GM12878 (cell line): ENCODE results near the gene FAM117B. TPM values are rescaled to one million over a fixed set of nuclear protein-coding genes. Genes with fewer than 3 reads are reported as not detected.

ENCODE experiments used
- ATAC-seq: fragments of 200-7000 bp; cut with Tn5 transposase; 3 replicates; pipeline ENCODE4 v1.9.1; 2020; ENCODE audit warnings: mild to moderate bottlenecking, moderate library complexity
- BruUV-seq: library from RNA; stranded (reverse); fragments of 400-500 nt; replicated peaks from 2 replicates; lab custom pipeline; 2021; lab: Mats Ljungman, UMichigan
- CTCF ChIA-PET: fragments of 300-600 bp; sonication (Branson Sonifier 250); formaldehyde crosslinking; extraction: SDS; loops from one replicate; lab custom pipeline; 2021; ENCODE audit warnings: inconsistent platforms; lab: Yijun Ruan, JAX
- POLR2A ChIA-PET: fragments of 350-600 bp; formaldehyde crosslinking; extraction: SDS; loops from one replicate; lab custom pipeline; 2021; ENCODE audit warnings: inconsistent platforms; lab: Charles Lee
- RAD21 ChIA-PET: fragments of 300-600 bp; sonication (Branson Sonifier 250); formaldehyde crosslinking; loops from one replicate; lab custom pipeline; 2023; ENCODE audit warnings: antibody characterized with exemption; ENCODE audit not compliant: unreplicated experiment; lab: Charles Lee
- SMC1A ChIA-PET: fragments of 300-600 bp; sonication (Branson Sonifier 250); formaldehyde crosslinking; loops from one replicate; lab custom pipeline; 2023; ENCODE audit not compliant: unreplicated experiment, uncharacterized antibody; lab: Charles Lee
- DNase-seq: peaks from one replicate; pipeline ENCODE4 v3.0.0-alpha.2; 2011; ENCODE audit warnings: low read depth, low spot score
- FAIRE-seq: peaks from 3 replicates; lab custom pipeline; 2011; peaks lifted over from hg19 to GRCh38; lab: Jason Lieb, UNC
- H2AFZ ChIP-seq: 2 replicates; pipeline ENCODE4 v1.6.0; 2011; ENCODE audit warnings: low read depth, low read length, control low read depth; ENCODE audit not compliant: control insufficient read depth
- H3K27ac ChIP-seq: 2 replicates; pipeline ENCODE4 v1.5.1; 2011; ENCODE audit warnings: control low read depth; ENCODE audit not compliant: control insufficient read depth, insufficient read depth
- H3K27me3 ChIP-seq, 2 experiments: replicated peaks in 1 of 2; 2 replicates each; pipeline versions ENCODE4 v1.6.0 to v1.6.1; 2011; ENCODE audit warnings: low read length in 1 of 2; ENCODE audit not compliant: control insufficient read depth in 2 of 2, insufficient read depth in 2 of 2
- H3K36me3 ChIP-seq, 2 experiments: 2 replicates each; pipeline ENCODE4 v1.5.1; 2011; ENCODE audit warnings: low read length in 1 of 2; ENCODE audit not compliant: control insufficient read depth in 2 of 2, insufficient read depth in 2 of 2
- H3K4me1 ChIP-seq: 2 replicates; pipeline ENCODE4 v1.6.1; 2011; ENCODE audit warnings: mild to moderate bottlenecking, low read length, moderate library complexity, mixed read lengths; ENCODE audit not compliant: control insufficient read depth, insufficient read depth
- H3K4me2 ChIP-seq: 2 replicates; pipeline ENCODE4 v1.6.0; 2011; ENCODE audit warnings: control low read depth; ENCODE audit not compliant: control insufficient read depth, insufficient read depth
- H3K4me3 ChIP-seq: fragments of 200-600 bp; sonication (generic); 2 replicates; pipeline ENCODE4 v1.5.1; 2016
- H3K79me2 ChIP-seq: 2 replicates; pipeline ENCODE4 v1.6.0; 2011; ENCODE audit warnings: low read length; ENCODE audit not compliant: control insufficient read depth, insufficient read depth
- H3K9ac ChIP-seq: 2 replicates; pipeline ENCODE4 v1.8.0; 2011; ENCODE audit warnings: low read length, control low read depth, mixed read lengths; ENCODE audit not compliant: control insufficient read depth, insufficient read depth
- H3K9me3 ChIP-seq: replicated peaks from 3 replicates; pipeline ENCODE4 v1.5.1; 2011; ENCODE audit warnings: mild to moderate bottlenecking, low read length; ENCODE audit not compliant: control insufficient read depth, insufficient read depth
- H4K20me1 ChIP-seq: 2 replicates; pipeline ENCODE4 v1.6.0; 2011; ENCODE audit not compliant: control insufficient read depth, insufficient read depth
- BACH1 ChIP-seq: fragments of 450-650 bp; IDR thresholded peaks from 2 replicates; pipeline ENCODE4 v1.6.1; 2017; ENCODE audit warnings: mild to moderate bottlenecking, borderline replicate concordance
- CEBPB ChIP-seq, 2 experiments: fragments of 150-350 bp in 1 of 2; IDR thresholded peaks; 2 replicates each; pipeline ENCODE4 v1.6.1; 2012 to 2014; ENCODE audit warnings: low read depth in 2 of 2, low read length in 2 of 2, borderline replicate concordance in 1 of 2, inconsistent platforms in 1 of 2
- CREM ChIP-seq: IDR thresholded peaks from 2 replicates; pipeline ENCODE4 v1.6.1; 2014; ENCODE audit warnings: antibody characterized with exemption, low read depth
- DPF2 ChIP-seq: fragments of 450-650 bp; IDR thresholded peaks from 2 replicates; pipeline ENCODE4 v1.6.1; 2017; ENCODE audit warnings: mild to moderate bottlenecking
- JUNB ChIP-seq: IDR thresholded peaks from 2 replicates; pipeline ENCODE4 v1.6.1; 2016; ENCODE audit warnings: antibody characterized with exemption, mild to moderate bottlenecking
- MAX ChIP-seq: IDR thresholded peaks from 2 replicates; pipeline ENCODE4 v1.6.1; 2012; ENCODE audit warnings: low read depth, low read length, improper control_type of control experiment
- NBN ChIP-seq: fragments of 450-650 bp; IDR thresholded peaks from 2 replicates; pipeline ENCODE4 v1.6.1; 2016
- NFXL1 ChIP-seq: fragments of 450-650 bp; IDR thresholded peaks from 2 replicates; pipeline ENCODE4 v1.6.1; 2017; ENCODE audit warnings: antibody characterized with exemption, mild to moderate bottlenecking, borderline replicate concordance
- NR2F1 ChIP-seq: fragments of 450-650 bp; conservative IDR thresholded peaks from 2 replicates; pipeline ENCODE4 v1.6.1; 2017; ENCODE audit warnings: mild to moderate bottlenecking
- PAX5 ChIP-seq: IDR thresholded peaks from 2 replicates; pipeline ENCODE4 v1.6.1; 2011; ENCODE audit warnings: low read depth, low read length, borderline replicate concordance
- RAD21 ChIP-seq: IDR thresholded peaks from 2 replicates; pipeline ENCODE4 v1.6.1; 2011; ENCODE audit warnings: mild to moderate bottlenecking, low read depth, low read length, moderate library complexity; ENCODE audit not compliant: insufficient read depth
- RB1 ChIP-seq: fragments of 450-650 bp; formaldehyde crosslinking; IDR thresholded peaks from 2 replicates; pipeline ENCODE4 v1.6.1; 2017; ENCODE audit warnings: mild to moderate bottlenecking, borderline replicate concordance
- SMAD5 ChIP-seq: IDR thresholded peaks from 2 replicates; pipeline ENCODE4 v1.6.1; 2016; ENCODE audit warnings: antibody characterized with exemption, low read depth
- TCF12 ChIP-seq: IDR thresholded peaks from 2 replicates; pipeline ENCODE4 v1.6.1; 2011; ENCODE audit warnings: low read depth, mild to moderate bottlenecking, low read length
- TCF7 ChIP-seq: IDR thresholded peaks from 2 replicates; pipeline ENCODE4 v1.6.1; 2014; ENCODE audit warnings: antibody characterized with exemption, borderline replicate concordance
- ZNF622 ChIP-seq: fragments of 450-650 bp; IDR thresholded peaks from 2 replicates; pipeline ENCODE4 v1.6.1; 2017; ENCODE audit warnings: mild to moderate bottlenecking, inconsistent platforms
- WGBS: methylation state at CpG from one replicate; pipeline ENCODE4 v1.1.6; 2016; ENCODE audit warnings: low lambda C conversion rate; ENCODE audit not compliant: insufficient replicate concordance, insufficient coverage; ENCODE audit errors: missing lambda C conversion rate; 5-methylcytosine and 5-hydroxymethylcytosine counted together
- in situ Hi-C: fragments of 300-500 bp; cut with MboI; formaldehyde crosslinking; loops from 9 replicates; pipeline ENCODE4 v1.14.3; 2018; ENCODE audit warnings: mixed read lengths
- intact Hi-C: fragments of 100-400 bp; cut with micrococcal nuclease; formaldehyde crosslinking; loops from one replicate; pipeline ENCODE4 v1.14.2; 2022; ENCODE audit not compliant: unreplicated experiment
- polyA plus RNA-seq, 11 experiments: library from polyadenylated mRNA; depleted of rRNA in 4 of 11; unstranded in 6 of 11; stranded (reverse) in 5 of 11; fragments of >200 nt; fragmentation: Nextera tagmentation in 4 of 11; fragmentation: Illumina TruSeq in 1 of 11; extraction: Ambion mirVana in 4 of 11; extraction: Trizol in 1 of 11; gene quantifications; 1 replicate in 1 of 11; 2 replicates in 10 of 11; pipeline versions ENCODE4 v1.2.1 to v1.2.3, GENCODE V29; 2011 to 2016; ENCODE audit warnings: inconsistent platforms in 2 of 11, missing spikeins in 2 of 11, low read depth in 1 of 11
- total RNA-seq, 4 experiments: library from RNA; depleted of rRNA in 3 of 4; stranded (reverse); fragments of >200 nt in 3 of 4; fragmentation: Illumina TruSeq in 1 of 4; extraction: Trizol in 1 of 4; gene quantifications; 2 replicates each; pipeline versions ENCODE4 v1.2.1 to v1.2.3, GENCODE V29; 2013 to 2021

Gene FAM117B
- total and polyA plus RNA-seq, 10 of the 15 experiments (the other 5 are each of a cell fraction or from before 2014, with no cell fraction given) = 1.6 to 7.6 (median 4.2) TPM

- TF ChIP-seq RB1 (no peak), TCF7 (no peak), NFXL1 (no peak), CEBPB (IDR thresholded peaks at IDR 0.05; ENCODE audit: borderline replicate concordance in 1 of 2, low read depth in 2 of 2, low read length in 2 of 2) (no peak), CREM (no peak), RAD21 (peak; percentile 94), MAX (no peak), DPF2 (no peak)
Measured at GRCh38 chr2:202588647-202589581, 45.9 kb upstream of the FAM117B start (continued).

GRCh38 chr2:202589582-202589949 lies 45.2 kb upstream of the FAM117B start:
- SMC1A ChIA-PET = interaction anchor here (0.6 to 4.6 kb wide), 19 partner anchors 9 to 1225 kb away, joined by 3 to 31 read pairs (median 8); partner anchors contain the start of genes FAM117B and WDR12
- H3K79me2 ChIP-seq = no peaks in the 10 kb centered on the region
- WGBS = 69% methylated on average over 4 of the region's 4 CpGs
- BruUV-seq = no TSS peak
- no peak for TF ChIP-seq TCF12
- TF ChIP-seq BACH1 = no peak
- no peak for TF ChIP-seq NBN
- TF ChIP-seq PAX5 = no peak
- no peak for TF ChIP-seq ZNF622
- no peak for TF ChIP-seq SMAD5
- no peak for TF ChIP-seq NR2F1
- TF ChIP-seq JUNB = no peak
- TF ChIP-seq, all 136 proteins: peak for 0
- H3K27me3 ChIP-seq = no peaks in the 10 kb centered on the region
- intact Hi-C loops = loop anchor here (5.0 kb wide), 1 partner anchor 193 kb away; no protein-coding TSS in a partner anchor
- no peak for FAIRE-seq
- ATAC-seq = no peak; the same call in 2 of the 3 replicates
- no peak overlapping the region for H2AFZ ChIP-seq
- H4K20me1 ChIP-seq = no peaks in the 10 kb centered on the region
- peaks cover 3% of the 10 kb centered on the region for H3K4me1 ChIP-seq
- DNase-seq = no peak
- H3K4me2 ChIP-seq = no peak overlapping the region
- no peaks in the 10 kb centered on the region; the same call in 2 of the 3 replicates for H3K9me3 ChIP-seq
- H3K9ac ChIP-seq = no peak overlapping the region
- no peak overlapping the region for H3K4me3 ChIP-seq
- in situ Hi-C loops = loop anchor here (25.0 kb wide), 1 partner anchor 1223 kb away; no protein-coding TSS in a partner anchor
- ChIA-PET RAD21 (interaction anchor here (0.9 to 3.9 kb wide), 8 partner anchors 9 to 281 kb away, joined by 3 to 41 read pairs (median 7); partner anchors contain the start of gene ICA1L), POLR2A (interaction anchor here (0.6 to 1.7 kb wide), 2 partner anchors 11 to 13 kb away, joined by 3 read pairs; no protein-coding TSS in a partner anchor), CTCF (interaction anchor here (0.9 to 6.1 kb wide), 28 partner anchors 9 to 865 kb away, joined by 3 to 52 read pairs (median 6); partner anchors contain the start of genes FAM117B and ICA1L)
- H3K36me3 ChIP-seq = no peaks in the 10 kb centered on the region
- H3K27ac ChIP-seq = no peak overlapping the region
